Measurements from ENCODE around the gene SYCP2.
A peak's percentile ranks its signal among the peaks of the same experiment; 100 is the strongest.
"Not testable (repeated sequence)": the region's sequence is repeated elsewhere in the genome, so short reads cannot be mapped to it uniquely, and the experiment has no call there.

Gene SYCP2

GRCh38 chr20:59911041-59911440 is 22.4 kb downstream of the SYCP2 start:
- peak; percentile 4 for DNase-seq (ENCODE audit: low read depth, low spot score)

DNA sequence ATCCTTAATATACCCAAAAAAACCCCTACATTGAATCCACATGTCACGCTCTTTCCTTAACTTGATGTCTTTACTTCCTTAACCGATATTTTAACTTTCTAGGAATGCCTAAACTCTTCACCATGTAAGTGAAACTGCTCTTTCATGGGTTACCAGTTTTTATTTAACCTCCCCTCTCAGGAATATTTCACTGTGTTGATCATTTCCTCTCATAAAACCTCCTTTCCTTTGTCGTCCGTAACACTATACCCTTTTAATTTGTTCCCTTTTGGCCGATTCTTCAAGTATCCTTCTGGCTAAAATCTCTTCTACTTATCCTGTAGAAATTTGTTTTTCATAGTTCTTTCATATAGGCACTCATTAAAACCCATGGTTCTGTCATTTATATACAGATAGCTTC is 24.6 kb downstream of the SYCP2 start:
- no peak for DNase-seq (ENCODE audit: low read depth, low spot score)

GRCh38 chr20:59903621-59904020 is 29.8 kb downstream of the SYCP2 start:
- no peak for DNase-seq (ENCODE audit: low read depth, low spot score)

- DNase-seq (ENCODE audit: low read depth, low spot score), result no peak
Observed at GRCh38 chr20:59902470-59902869, 31.0 kb downstream of the SYCP2 start.

DNA sequence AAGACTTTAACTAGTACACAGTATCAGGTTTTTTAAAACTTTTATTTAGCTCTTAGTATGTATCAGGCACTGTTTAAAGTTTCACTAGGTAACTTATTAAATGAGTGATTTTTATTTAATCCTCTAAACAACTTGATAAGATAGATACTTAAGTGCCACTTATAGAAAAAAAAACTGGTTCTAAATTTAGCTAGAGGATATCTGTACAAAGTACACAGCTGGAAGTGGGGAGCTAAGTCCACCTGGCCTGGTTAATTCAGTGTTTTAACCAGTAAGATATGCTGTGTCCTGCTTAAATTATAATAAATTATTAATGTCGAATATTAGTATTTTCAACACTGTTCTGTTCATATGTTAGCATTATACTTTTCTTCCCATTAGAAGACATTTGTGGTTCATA is 37.5 kb downstream of the SYCP2 start:
- DNase-seq (ENCODE audit: low read depth, low spot score), result no peak

DNA sequence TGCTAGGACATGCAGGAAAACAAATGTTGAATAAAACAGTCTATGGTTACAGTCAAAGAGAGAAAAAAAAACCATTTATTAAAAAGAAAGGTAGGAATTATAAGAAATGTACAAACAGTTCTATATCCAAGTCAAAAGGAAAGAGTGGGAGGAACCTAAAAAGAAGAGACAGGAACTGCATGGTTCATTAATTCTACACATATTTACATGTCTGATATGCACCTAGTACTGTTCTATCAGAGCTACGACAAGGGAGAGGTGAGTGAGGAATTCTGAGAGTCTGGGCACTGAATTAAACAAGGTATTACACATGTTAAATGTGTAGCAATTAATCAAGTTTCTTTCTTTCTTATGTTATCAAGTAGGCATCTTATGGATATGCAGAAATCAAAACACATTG is 41.9 kb downstream of the SYCP2 start:
- no peak for DNase-seq (ENCODE audit: low read depth, low spot score)

DNA sequence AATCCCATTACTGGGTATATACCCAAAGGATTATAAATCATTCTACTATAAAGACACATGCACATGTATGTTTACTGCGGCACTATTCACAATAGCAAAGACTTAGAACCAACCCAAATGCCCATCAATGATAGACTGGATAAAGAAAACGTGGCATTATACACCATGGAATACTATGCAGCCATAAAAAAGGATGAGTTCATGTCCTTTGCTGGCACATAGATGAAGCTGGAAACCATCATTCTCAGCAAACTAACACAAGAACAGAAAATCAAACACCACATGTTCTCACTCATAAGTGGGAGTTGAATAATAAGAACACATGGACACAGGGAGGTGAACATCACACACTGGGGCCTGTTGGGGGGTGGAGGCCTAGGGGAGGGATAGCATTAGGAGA is 43.4 kb downstream of the SYCP2 start:
- not testable (repeated sequence) for DNase-seq (ENCODE audit: low read depth, low spot score)

- DNase-seq (ENCODE audit: low read depth, low spot score), result no peak
Observed at GRCh38 chr20:59888050-59888449, 45.4 kb downstream of the SYCP2 start.

DNA sequence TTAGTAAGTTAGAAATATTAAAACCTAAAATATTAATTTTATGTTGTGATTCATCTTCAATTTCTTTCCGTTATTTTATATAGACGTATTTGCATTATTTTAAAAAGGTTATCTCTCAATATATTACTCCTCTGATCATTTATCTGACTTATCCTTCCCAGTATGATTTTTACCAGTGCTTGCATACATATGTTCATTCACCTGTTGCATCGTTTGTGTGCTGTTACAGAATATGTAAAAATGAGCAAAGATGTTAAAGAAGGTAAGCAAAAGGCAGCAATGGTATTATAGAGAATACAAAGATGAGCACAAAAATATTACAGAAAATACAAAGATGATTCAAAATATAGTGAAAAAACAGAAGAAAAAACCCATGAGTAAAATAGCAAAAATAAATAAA is 48.9 kb downstream of the SYCP2 start:
- no peak for DNase-seq (ENCODE audit: low read depth, low spot score)

- DNase-seq (ENCODE audit: low read depth, low spot score), result no peak
Observed at GRCh38 chr20:59880198-59880597, 53.2 kb downstream of the SYCP2 start.

GRCh38 chr20:59873409-59873808 is 60.0 kb downstream of the SYCP2 start:
- no peak for DNase-seq (ENCODE audit: low read depth, low spot score)

- DNase-seq (ENCODE audit: low read depth, low spot score), result no peak
Observed at GRCh38 chr20:59871096-59871495, 62.3 kb downstream of the SYCP2 start.

DNA sequence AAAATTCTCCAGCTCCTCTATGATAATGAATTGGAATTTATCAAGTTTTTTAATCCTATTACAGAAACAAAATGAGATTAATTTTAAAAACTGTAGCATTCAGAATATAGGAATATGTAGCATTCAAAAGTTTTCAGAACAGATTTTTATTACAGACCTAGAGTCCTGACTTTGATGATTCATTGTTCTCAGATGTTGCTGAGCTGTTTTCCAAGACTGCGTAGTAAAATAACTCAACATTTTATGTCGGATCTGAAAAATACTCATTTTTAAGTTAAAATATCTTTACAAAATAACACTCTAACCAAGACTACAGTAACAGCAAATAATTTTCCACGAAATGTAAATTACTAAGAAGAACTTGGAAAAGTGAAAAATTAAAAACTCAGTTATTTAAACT is 67.1 kb downstream of the SYCP2 start:
- no peak for DNase-seq (ENCODE audit: low read depth, low spot score)

GRCh38 chr20:59864726-59865125 is 68.7 kb downstream of the SYCP2 start:
- no peak for DNase-seq (ENCODE audit: low read depth, low spot score)

GRCh38 chr20:59863058-59863457 is 70.4 kb downstream of the SYCP2 start:
- no peak for DNase-seq (ENCODE audit: low read depth, low spot score)

DNA sequence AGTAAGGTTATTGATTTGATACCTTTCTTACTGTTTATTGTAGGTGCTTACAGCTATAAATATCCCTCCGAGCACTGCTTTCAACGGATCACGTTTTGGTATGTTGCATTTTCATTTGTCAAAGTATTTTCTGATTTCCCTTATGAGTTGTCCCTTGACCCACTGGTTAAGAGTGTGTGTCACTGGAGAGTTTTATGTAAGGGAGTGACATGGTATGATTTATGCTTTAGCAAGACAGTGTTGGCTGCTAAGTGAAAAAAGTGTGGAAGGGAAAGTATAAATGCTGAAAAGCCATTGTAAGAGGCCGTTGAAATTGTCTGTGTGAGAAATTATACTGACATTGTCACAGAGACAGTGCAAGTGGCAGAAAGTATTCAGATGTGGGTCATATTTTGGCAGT is 72.0 kb downstream of the SYCP2 start:
- no peak for DNase-seq (ENCODE audit: low read depth, low spot score)

DNA sequence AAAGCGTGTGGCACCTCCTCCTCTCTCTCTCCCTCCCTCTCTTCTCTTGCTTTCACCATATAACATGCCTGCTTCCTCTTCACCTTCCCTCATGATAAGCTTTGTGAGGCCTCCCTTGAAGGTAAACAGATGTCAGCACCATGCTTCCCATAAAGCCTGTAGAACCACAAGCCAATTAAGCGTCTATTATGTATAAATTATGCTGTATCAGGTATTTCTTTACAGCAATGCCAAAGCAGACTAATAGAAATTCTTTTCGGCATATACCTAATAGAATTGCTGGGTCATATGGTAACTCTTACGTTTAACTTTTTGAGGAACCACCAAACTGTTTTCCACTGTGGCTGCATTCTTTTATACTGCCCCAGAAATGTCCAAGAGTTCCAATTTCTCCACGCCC is 75.0 kb downstream of the SYCP2 start:
- no peak for DNase-seq (ENCODE audit: low read depth, low spot score)

DNA sequence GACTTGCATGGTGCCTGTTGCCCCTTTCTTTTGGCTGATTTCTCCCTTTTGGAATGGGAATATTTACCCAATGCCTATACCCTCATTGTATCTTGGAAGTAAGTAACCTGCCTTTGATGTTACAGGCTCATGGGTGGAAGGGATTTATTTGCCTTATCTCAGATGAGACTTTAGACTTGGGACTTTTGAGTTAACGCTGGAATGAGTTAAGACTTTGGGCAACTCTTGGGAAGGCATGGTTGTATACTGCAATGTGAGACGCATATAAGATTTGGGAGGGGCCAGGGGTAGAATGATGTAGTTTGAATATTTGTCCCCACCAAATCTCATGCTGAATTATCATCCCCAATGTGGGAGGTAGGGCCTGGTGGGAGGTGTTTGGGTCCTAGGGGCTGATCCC is 75.5 kb downstream of the SYCP2 start:
- DNase-seq (ENCODE audit: low read depth, low spot score), result no peak

DNA sequence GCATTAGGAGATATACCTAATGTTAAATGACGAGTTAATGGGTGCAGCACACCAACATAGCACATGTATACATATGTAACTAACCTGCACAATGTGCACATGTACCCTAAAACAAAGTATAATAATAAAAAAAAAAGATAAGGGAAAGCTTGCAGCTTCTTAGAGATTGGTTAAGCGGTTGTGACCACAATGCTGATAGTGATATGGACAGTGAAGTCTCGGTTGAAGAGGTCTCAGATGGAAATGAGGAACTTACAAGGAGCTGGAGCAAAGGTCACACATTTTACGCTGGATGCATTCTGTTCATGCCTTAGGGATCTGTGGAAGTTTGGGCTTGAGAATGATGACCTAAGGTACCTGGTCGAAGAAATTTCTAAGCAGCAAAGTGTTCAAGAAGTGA is 76.5 kb downstream of the SYCP2 start:
- not testable (repeated sequence) for DNase-seq (ENCODE audit: low read depth, low spot score)

- not testable (repeated sequence) for DNase-seq (ENCODE audit: low read depth, low spot score)
Observed at GRCh38 chr20:59856526-59856925, 76.9 kb downstream of the SYCP2 start.

- DNase-seq (ENCODE audit: low read depth, low spot score), result peak; percentile 44
Observed at GRCh38 chr20:59850018-59850641, 83.3 kb downstream of the SYCP2 start.

DNA sequence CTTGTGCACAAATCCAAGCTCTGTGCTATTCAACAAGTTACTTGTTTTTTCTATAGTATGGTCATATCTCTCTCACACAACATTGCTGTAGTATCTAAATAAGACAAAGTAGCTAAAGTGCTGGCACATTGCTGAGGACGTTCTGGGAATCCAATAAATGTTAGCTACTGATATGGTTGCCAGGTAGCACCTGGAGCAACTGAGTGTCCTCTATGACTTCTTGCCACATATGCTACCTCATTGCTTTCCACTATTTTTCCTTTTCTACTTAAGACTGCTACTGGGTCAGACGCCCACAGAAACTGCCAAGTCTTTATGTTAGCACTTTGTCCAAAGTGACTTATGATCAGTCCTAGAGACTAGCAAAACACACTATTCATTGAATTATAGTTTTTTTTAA is 85.3 kb downstream of the SYCP2 start:
- no peak for DNase-seq (ENCODE audit: low read depth, low spot score)

- DNase-seq (ENCODE audit: low read depth, low spot score), result no peak
Observed at GRCh38 chr20:59845472-59845871, 88.0 kb downstream of the SYCP2 start.

DNA sequence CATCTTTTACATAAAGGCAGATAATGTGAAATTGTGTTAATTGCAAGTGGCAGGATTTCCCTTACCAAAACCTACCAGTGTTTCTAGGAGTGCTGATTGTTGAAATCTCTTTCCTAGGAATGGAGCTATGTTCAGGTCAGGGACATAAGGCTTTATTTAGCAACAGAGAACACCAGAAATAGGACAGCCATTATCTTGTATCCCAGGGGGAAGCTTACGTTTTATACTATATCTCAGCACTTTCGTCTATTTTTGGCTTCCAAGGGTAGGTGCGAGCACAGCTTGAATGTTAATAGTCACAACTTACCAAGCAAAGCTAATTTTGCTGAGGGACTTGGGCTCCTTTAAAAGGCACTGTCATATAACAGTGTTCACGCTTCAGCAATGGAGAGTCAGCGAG is 94.0 kb downstream of the SYCP2 start:
- no peak for DNase-seq (ENCODE audit: low read depth, low spot score)
